HEK293T (cell line): ENCODE results near the gene TMC6.

Experiments
- BHLHE40 ChIP-seq: fragments of 450-650 bp; IDR thresholded peaks from 2 replicates; pipeline ENCODE4 v1.6.1; 2016; ENCODE audit warnings: mild to moderate bottlenecking, moderate library complexity, borderline replicate concordance
- L3MBTL2 ChIP-seq: fragments of 450-650 bp; conservative IDR thresholded peaks from 2 replicates; pipeline ENCODE4 v1.6.1; 2016; ENCODE audit warnings: mild to moderate bottlenecking
- ZNF384 ChIP-seq: fragments of 450-650 bp; IDR thresholded peaks from 2 replicates; pipeline ENCODE4 v1.6.1; 2016

DNA sequence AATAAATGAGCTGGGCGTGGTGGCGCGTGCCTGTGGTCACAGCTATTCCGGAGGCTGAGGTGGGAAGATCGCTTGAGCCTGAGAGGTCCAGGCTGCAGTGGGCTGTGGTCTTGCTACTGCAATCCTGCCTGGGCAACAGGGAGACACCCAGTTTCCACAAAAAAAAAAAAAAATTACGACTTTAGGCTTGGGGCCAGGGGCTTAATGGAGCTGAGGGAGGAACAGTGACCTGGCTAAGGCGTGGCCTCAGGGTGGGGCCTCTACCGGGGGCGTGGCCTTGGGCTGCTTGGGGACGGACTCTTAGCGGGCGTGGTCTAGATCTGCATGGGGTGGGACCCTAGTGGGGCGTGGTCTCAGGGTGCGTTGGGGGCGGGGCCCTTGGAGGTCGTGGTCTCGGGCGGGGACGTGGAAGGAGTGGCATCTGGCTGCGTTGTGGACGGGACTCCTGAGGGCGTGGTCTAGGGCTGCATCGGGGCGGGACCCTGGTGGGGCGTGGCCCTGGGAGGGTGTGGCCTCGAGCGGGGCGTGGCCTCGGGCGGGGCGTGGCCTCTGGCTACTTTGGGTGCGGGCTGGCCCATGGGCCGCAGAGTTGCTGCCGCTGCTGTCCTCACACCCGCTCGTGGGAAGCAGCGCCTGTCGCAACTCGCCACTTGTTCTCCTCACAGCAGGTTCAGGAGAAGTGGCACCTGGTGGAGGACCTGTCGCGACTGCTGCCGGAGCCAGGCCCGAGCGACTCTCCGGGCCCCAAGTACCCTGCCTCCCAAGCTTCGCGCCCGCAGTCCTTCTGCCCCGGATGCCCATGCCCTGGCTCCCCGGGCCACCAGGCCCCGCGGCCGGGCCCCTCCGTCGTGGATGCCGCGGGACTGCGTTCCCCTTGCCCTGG is 11.9 kb upstream of the TMC6 start:
- TF ChIP-seq L3MBTL2, result no peak; the same call in 1 of the 2 replicates
- TF ChIP-seq BHLHE40, result no peak
- TF ChIP-seq ZNF384, result peak; percentile 75
